Peyer's patch (tissue), 4 donors: ENCODE results near the gene VTI1A. TPM values are rescaled to one million over a fixed set of nuclear protein-coding genes. Genes with fewer than 3 reads are reported as not detected.

Experiments
- DNase-seq, 3 donors: peaks; one replicate each; pipeline ENCODE4 v3.0.0-alpha.2; 2017 to 2019
- H3K27ac ChIP-seq, 4 donors: fragments of 200-600 bp; sonication (generic); one replicate each; pipeline ENCODE4 v1.5.1; 2016 to 2019
- H3K27me3 ChIP-seq, 2 donors: fragments of 200-600 bp; sonication (generic); one replicate each; pipeline ENCODE4 v1.5.1; 2019
- H3K36me3 ChIP-seq, 3 donors: fragments of 200-600 bp; sonication (generic); one replicate each; pipeline ENCODE4 v1.5.1; 2016 to 2019
- H3K4me1 ChIP-seq, 4 donors: fragments of 200-600 bp; sonication (generic); one replicate each; pipeline ENCODE4 v1.5.1; 2016 to 2019
- H3K4me3 ChIP-seq, 4 donors: fragments of 200-600 bp; sonication (generic); 1 replicate in 3 of 4; 2 replicates in 1 of 4; pipeline ENCODE4 v1.5.1; 2016 to 2019; ENCODE audit warnings: mild to moderate bottlenecking in 1 of 4
- H3K9me3 ChIP-seq, 4 donors: fragments of 200-600 bp; sonication (generic); one replicate each; pipeline ENCODE4 v1.5.1; 2016 to 2019; ENCODE audit warnings: mild to moderate bottlenecking in 1 of 4
- POLR2A ChIP-seq, 2 donors: fragments of 450-650 bp; IDR thresholded peaks; one replicate each; pipeline ENCODE4 v1.5.1; 2017; ENCODE audit warnings: antibody characterized with exemption in 2 of 2, mild to moderate bottlenecking in 2 of 2, moderate library complexity in 2 of 2
- total RNA-seq, 4 donors: library from RNA; depleted of rRNA; stranded (reverse); fragments of >200 nt; gene quantifications; one replicate each; pipeline ENCODE4 v1.1.0, GENCODE V29; 2016
- TF ChIP-seq, protein P1 (sequence below), 6 experiments: fragments of 450-650 bp in 4 of 6; fragments of 200-600 bp in 2 of 6; sonication (generic) in 1 of 6; IDR thresholded peaks; one replicate each; pipeline ENCODE4 v1.5.1; 2017 to 2019; ENCODE audit warnings: antibody characterized with exemption in 6 of 6, mild to moderate bottlenecking in 3 of 6, moderate library complexity in 1 of 6

The VTI1A gene
- total RNA-seq, 4 donors from 2014 or later = 97.2 to 710 (median 170) TPM

DNA sequence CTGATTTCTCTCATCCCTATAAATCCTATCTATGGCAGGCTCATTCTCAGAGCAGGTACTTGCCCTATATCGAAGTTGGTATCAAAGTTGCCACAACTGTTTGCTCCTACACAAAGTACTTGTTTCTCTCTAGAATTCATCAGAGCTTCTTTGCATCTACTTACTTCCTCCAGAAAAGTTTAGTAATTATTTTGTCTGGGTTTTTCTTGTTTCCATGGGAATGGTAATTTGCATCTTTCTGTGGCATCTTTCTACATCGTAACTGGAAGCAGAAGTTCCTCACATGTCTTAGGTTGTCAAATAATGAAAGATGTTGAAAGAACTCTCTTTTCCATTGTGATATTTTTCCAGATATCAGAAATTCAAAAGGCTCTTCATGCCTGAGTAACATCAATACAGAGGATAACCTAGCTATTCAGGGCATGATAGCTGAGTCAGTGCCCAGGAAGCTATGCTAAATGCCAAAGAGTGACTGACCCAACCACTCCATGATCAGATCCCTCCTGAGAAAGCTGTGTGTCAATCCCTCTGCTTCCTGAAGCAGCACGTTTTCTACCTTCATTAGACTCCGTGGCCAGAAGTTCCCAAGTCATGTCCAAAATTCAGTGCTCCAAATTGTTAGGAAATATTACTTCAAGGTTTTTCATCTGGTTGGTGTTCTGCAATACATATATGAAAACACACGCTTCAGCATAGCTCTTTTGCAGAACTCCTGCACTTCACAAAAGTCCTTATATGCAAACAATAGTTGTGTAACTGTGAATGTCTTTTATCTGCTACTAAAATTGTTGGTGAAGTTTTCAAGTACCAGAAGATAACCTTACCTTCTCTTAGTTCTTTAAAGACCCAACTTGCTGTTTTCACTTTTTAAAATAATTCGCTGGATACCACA lies 216.5 kb downstream of the VTI1A start:
- Histone ChIP-seq H3K4me1 (no peaks in the 10 kb centered on the region), H3K9me3 (no peaks in the 10 kb centered on the region), H3K27me3 (no peaks in the 10 kb centered on the region), H3K36me3 (peaks cover 0 to under 1% (median 0%) of the 10 kb centered on the region in 3 donors), H3K27ac (no peak overlapping the region), H3K4me3 (no peak overlapping the region)
- DNase-seq = no peak
- TF ChIP-seq, protein P1, sequence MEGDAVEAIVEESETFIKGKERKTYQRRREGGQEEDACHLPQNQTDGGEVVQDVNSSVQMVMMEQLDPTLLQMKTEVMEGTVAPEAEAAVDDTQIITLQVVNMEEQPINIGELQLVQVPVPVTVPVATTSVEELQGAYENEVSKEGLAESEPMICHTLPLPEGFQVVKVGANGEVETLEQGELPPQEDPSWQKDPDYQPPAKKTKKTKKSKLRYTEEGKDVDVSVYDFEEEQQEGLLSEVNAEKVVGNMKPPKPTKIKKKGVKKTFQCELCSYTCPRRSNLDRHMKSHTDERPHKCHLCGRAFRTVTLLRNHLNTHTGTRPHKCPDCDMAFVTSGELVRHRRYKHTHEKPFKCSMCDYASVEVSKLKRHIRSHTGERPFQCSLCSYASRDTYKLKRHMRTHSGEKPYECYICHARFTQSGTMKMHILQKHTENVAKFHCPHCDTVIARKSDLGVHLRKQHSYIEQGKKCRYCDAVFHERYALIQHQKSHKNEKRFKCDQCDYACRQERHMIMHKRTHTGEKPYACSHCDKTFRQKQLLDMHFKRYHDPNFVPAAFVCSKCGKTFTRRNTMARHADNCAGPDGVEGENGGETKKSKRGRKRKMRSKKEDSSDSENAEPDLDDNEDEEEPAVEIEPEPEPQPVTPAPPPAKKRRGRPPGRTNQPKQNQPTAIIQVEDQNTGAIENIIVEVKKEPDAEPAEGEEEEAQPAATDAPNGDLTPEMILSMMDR (IDR thresholded peaks at IDR 0.05) = no peak
- TF ChIP-seq POLR2A (IDR thresholded peaks at IDR 0.05) = no peak

DNA sequence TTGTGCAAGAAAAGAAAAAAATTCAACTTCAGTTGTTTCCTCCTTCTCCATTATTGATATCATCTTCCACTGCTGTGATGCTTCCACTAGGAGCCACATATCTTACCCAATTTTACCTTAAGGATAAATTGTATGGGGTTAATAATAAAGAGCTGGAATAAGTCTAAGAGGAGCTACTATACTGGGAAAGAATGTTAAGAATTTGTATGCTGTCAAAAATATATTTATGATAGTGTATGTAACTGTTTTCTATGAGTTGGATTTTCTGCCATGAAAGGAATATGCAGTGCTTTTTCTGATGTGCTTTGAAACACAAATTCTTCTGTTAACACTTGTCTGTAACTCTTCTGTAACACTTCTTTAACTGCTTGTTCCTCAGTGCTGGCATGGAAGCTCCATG lies 219.1 kb downstream of the VTI1A start:
- no peaks in the 10 kb centered on the region for H3K27me3 ChIP-seq
- peaks cover 0 to 9% (median 0%) of the 10 kb centered on the region in 3 donors for H3K36me3 ChIP-seq
- H3K9me3 ChIP-seq = no peaks in the 10 kb centered on the region
- no peaks in the 10 kb centered on the region for H3K4me1 ChIP-seq
- H3K27ac ChIP-seq = no peak overlapping the region
- no peak overlapping the region for H3K4me3 ChIP-seq
- TF ChIP-seq, protein P1 (IDR thresholded peaks at IDR 0.05) = no peak
- TF ChIP-seq POLR2A (IDR thresholded peaks at IDR 0.05) = no peak
- DNase-seq = no peak

GRCh38 chr10:112669989-112670388 lies 223.0 kb downstream of the VTI1A start:
- DNase-seq = no peak
- H3K27me3 ChIP-seq = no peaks in the 10 kb centered on the region

DNA sequence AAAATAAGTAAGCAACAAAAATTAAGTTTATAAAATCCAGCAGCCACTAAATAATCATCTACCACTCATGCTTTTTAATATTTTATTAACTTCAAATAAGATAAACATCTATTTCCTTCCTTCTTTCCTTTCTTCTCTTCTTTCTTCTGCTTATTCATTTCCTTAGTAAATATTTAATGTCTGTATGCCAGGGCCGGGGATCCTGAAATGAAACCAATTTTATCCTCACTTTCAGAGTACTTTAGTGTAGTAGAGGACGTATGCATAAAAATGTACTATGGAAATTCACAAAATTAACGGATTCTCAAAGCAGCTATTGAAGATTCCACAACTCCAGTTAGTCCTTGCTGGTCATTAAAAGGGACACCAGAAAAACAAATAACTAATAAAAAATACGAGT lies 224.7 kb downstream of the VTI1A start:
- no peaks in the 10 kb centered on the region for H3K27me3 ChIP-seq
- H3K4me1 ChIP-seq = no peaks in the 10 kb centered on the region
- no peak overlapping the region for H3K4me3 ChIP-seq
- TF ChIP-seq, protein P1 (IDR thresholded peaks at IDR 0.05) = no peak
- no peak for TF ChIP-seq POLR2A (IDR thresholded peaks at IDR 0.05)
- no peak for DNase-seq
- no peaks in the 10 kb centered on the region for H3K9me3 ChIP-seq
- H3K27ac ChIP-seq = no peak overlapping the region
- H3K36me3 ChIP-seq = peaks cover 0 to 9% (median 0%) of the 10 kb centered on the region in 3 donors

More at GRCh38 chr10:112669989-112670388, 223.0 kb downstream of the VTI1A start:
- H3K4me1 ChIP-seq = no peaks in the 10 kb centered on the region
- H3K27ac ChIP-seq = no peak overlapping the region
- H3K36me3 ChIP-seq = peaks cover 0 to 9% (median 0%) of the 10 kb centered on the region in 3 donors
- H3K4me3 ChIP-seq = no peak overlapping the region
- no peak for TF ChIP-seq POLR2A (IDR thresholded peaks at IDR 0.05)
- TF ChIP-seq, protein P1 (IDR thresholded peaks at IDR 0.05) = no peak
- no peaks in the 10 kb centered on the region for H3K9me3 ChIP-seq

DNA sequence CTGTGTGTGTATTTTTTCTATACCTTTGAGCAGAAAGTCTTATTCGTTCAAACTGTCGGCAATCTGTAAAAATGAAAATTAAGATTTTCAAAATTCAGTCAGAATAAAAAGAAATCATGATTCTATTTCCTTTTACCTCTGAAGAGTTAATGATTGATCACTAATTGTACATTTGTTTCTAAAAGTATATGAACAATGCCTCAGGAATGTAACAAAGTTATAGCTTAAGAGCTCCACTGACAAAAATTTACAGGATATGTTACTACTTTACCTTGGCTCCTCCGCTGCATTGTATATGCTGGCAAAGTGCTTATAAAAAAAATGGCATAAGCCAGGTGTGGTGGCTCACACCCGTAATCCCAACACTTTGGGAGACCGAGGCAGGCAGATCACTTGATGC lies 225.7 kb downstream of the VTI1A start:
- DNase-seq = no peak
- Histone ChIP-seq H3K36me3 (peaks cover 0 to 9% (median 0%) of the 10 kb centered on the region in 3 donors), H3K4me1 (no peaks in the 10 kb centered on the region), H3K4me3 (no peak overlapping the region), H3K9me3 (no peaks in the 10 kb centered on the region), H3K27ac (no peak overlapping the region), H3K27me3 (no peaks in the 10 kb centered on the region)
- no peak for TF ChIP-seq POLR2A (IDR thresholded peaks at IDR 0.05)
- TF ChIP-seq, protein P1 (IDR thresholded peaks at IDR 0.05) = no peak
